ENCODE data around the gene MAG. TPM values are rescaled to one million over a fixed set of nuclear protein-coding genes. Genes with fewer than 3 reads are reported as not detected.

MAG gene
- total RNA-seq, 1 donor from 2014 or later, result not detected

GRCh38 chr19:35302446-35302845, 10.5 kb downstream of the MAG start:
- no peak overlapping the region for H3K4me3 Mint-ChIP-seq (ENCODE audit: unreplicated experiment)
- H3K27me3 Mint-ChIP-seq (ENCODE audit: unreplicated experiment), result peaks cover 2% of the 10 kb centered on the region
- TF ChIP-seq CTCF (IDR thresholded peaks at IDR 0.05; ENCODE audit: unreplicated experiment), result no peak
- no peaks in the 10 kb centered on the region for H3K9me3 Mint-ChIP-seq (ENCODE audit: unreplicated experiment)
- no peak overlapping the region for H3K27ac Mint-ChIP-seq (ENCODE audit: unreplicated experiment)
- H3K4me1 Mint-ChIP-seq (ENCODE audit: unreplicated experiment), result peaks cover 13% of the 10 kb centered on the region
- DNase-seq (ENCODE audit: low spot score), result no peak
- no peaks in the 10 kb centered on the region for H3K36me3 Mint-ChIP-seq (ENCODE audit: low read depth, unreplicated experiment)

- peak overlapping the region; percentile 33 for H3K4me3 Mint-ChIP-seq (ENCODE audit: unreplicated experiment)
- H3K36me3 Mint-ChIP-seq (ENCODE audit: low read depth, unreplicated experiment), result no peaks in the 10 kb centered on the region
- peaks cover 13% of the 10 kb centered on the region for H3K4me1 Mint-ChIP-seq (ENCODE audit: unreplicated experiment)
- H3K9me3 Mint-ChIP-seq (ENCODE audit: unreplicated experiment), result no peaks in the 10 kb centered on the region
- peaks cover 2% of the 10 kb centered on the region for H3K27me3 Mint-ChIP-seq (ENCODE audit: unreplicated experiment)
- H3K27ac Mint-ChIP-seq (ENCODE audit: unreplicated experiment), result no peak overlapping the region
- no peak for DNase-seq (ENCODE audit: low spot score)
- no peak for TF ChIP-seq CTCF (IDR thresholded peaks at IDR 0.05; ENCODE audit: unreplicated experiment)
Observed at GRCh38 chr19:35303357-35303915, 11.5 kb downstream of the MAG start.

- Mint-ChIP-seq H3K27me3 (ENCODE audit: unreplicated experiment) (peaks cover 2% of the 10 kb centered on the region), H3K27ac (ENCODE audit: unreplicated experiment) (peak overlapping the region; percentile 7), H3K4me3 (ENCODE audit: unreplicated experiment) (peak overlapping the region; percentile 33), H3K36me3 (ENCODE audit: low read depth, unreplicated experiment) (no peaks in the 10 kb centered on the region), H3K9me3 (ENCODE audit: unreplicated experiment) (no peaks in the 10 kb centered on the region), H3K4me1 (ENCODE audit: unreplicated experiment) (peaks cover 13% of the 10 kb centered on the region)
- TF ChIP-seq CTCF (IDR thresholded peaks at IDR 0.05; ENCODE audit: unreplicated experiment), result no peak
- no peak for DNase-seq (ENCODE audit: low spot score)
Observed at GRCh38 chr19:35304036-35304435, 12.1 kb downstream of the MAG start.

GRCh38 chr19:35305181-35305580, 13.2 kb downstream of the MAG start:
- Mint-ChIP-seq H3K4me1 (ENCODE audit: unreplicated experiment) (peaks cover 13% of the 10 kb centered on the region), H3K9me3 (ENCODE audit: unreplicated experiment) (no peaks in the 10 kb centered on the region), H3K4me3 (ENCODE audit: unreplicated experiment) (no peak overlapping the region), H3K36me3 (ENCODE audit: low read depth, unreplicated experiment) (no peaks in the 10 kb centered on the region), H3K27me3 (ENCODE audit: unreplicated experiment) (peaks cover 5% of the 10 kb centered on the region), H3K27ac (ENCODE audit: unreplicated experiment) (no peak overlapping the region)
- TF ChIP-seq CTCF (IDR thresholded peaks at IDR 0.05; ENCODE audit: unreplicated experiment), result no peak
- DNase-seq (ENCODE audit: low spot score), result no peak

- DNase-seq (ENCODE audit: low spot score), result peak; percentile 37
- no peaks in the 10 kb centered on the region for H3K36me3 Mint-ChIP-seq (ENCODE audit: low read depth, unreplicated experiment)
- peaks cover 5% of the 10 kb centered on the region for H3K27me3 Mint-ChIP-seq (ENCODE audit: unreplicated experiment)
- peaks cover 13% of the 10 kb centered on the region for H3K4me1 Mint-ChIP-seq (ENCODE audit: unreplicated experiment)
- H3K27ac Mint-ChIP-seq (ENCODE audit: unreplicated experiment), result no peak overlapping the region
- no peaks in the 10 kb centered on the region for H3K9me3 Mint-ChIP-seq (ENCODE audit: unreplicated experiment)
- no peak for TF ChIP-seq CTCF (IDR thresholded peaks at IDR 0.05; ENCODE audit: unreplicated experiment)
- no peak overlapping the region for H3K4me3 Mint-ChIP-seq (ENCODE audit: unreplicated experiment)
Observed at GRCh38 chr19:35306473-35307246, 14.7 kb downstream of the MAG start.
